ENCODE measurements around the gene RUSC2.
"Not testable (repeated sequence)": the region's sequence is repeated elsewhere in the genome, so short reads cannot be mapped to it uniquely, and the experiment has no call there.

The RUSC2 gene

GRCh38 chr9:35488566-35489312 is 1.2 kb upstream of the RUSC2 start:
- Histone ChIP-seq H3K4me2 (ENCODE audit: low read length) (peak overlapping the region; percentile 37), H3K4me3 (ENCODE audit: low read length) (no peak overlapping the region), H3K27me3 (ENCODE audit: insufficient read depth, low read length, poor library complexity) (no peaks in the 10 kb centered on the region), H3K79me2 (ENCODE audit: control insufficient read depth, insufficient read depth, low read length) (no peaks in the 10 kb centered on the region), H3K18ac (ENCODE audit: low read length) (no peak overlapping the region), H3K4ac (ENCODE audit: low read depth, low read length) (no peak overlapping the region), H4K5ac (ENCODE audit: low read length) (no peak overlapping the region), H2BK5ac (ENCODE audit: low read length) (no peak overlapping the region), H2BK15ac (replicated peaks; ENCODE audit: low read depth) (no peak overlapping the region), H3K27ac (ENCODE audit: low read depth, low read length) (no peak overlapping the region), H2BK120ac (ENCODE audit: low read depth, low read length) (no peak overlapping the region), H3K36me3 (ENCODE audit: control insufficient read depth, insufficient read depth, low read length) (no peaks in the 10 kb centered on the region), H2AK5ac (ENCODE audit: low read length) (no peak overlapping the region), H4K8ac (ENCODE audit: low read depth, low read length) (no peak overlapping the region), H3K23ac (ENCODE audit: low read length) (no peak overlapping the region), H3K56ac (ENCODE audit: low read length) (peak overlapping the region; percentile 98), H3K9ac (ENCODE audit: low read length) (peak overlapping the region; percentile 93), H3K4me1 (ENCODE audit: control insufficient read depth, low read depth, low read length) (peaks cover 3% of the 10 kb centered on the region), H3K79me1 (ENCODE audit: low read length) (peaks cover 1% of the 10 kb centered on the region)
- no peak for DNase-seq
- no CpG with 5 or more reads among the region's 10 CpGs for WGBS (ENCODE audit: extremely low coverage, insufficient coverage, low lambda C conversion rate)

- H3K36me3 ChIP-seq (ENCODE audit: control insufficient read depth, insufficient read depth, low read length) = no peaks in the 10 kb centered on the region
- H3K4me2 ChIP-seq (ENCODE audit: low read length) = peak overlapping the region; percentile 89
- H3K79me2 ChIP-seq (ENCODE audit: control insufficient read depth, insufficient read depth, low read length) = no peaks in the 10 kb centered on the region
- no peak overlapping the region for H2BK120ac ChIP-seq (ENCODE audit: low read depth, low read length)
- H3K4ac ChIP-seq (ENCODE audit: low read depth, low read length) = peak overlapping the region; percentile 87
- H2BK15ac ChIP-seq (replicated peaks; ENCODE audit: low read depth) = no peak overlapping the region
- peak overlapping the region; percentile 76 for H2BK5ac ChIP-seq (ENCODE audit: low read length)
- H3K23ac ChIP-seq (ENCODE audit: low read length) = peak overlapping the region; percentile 59
- peak overlapping the region; percentile 88 for H3K18ac ChIP-seq (ENCODE audit: low read length)
- peak overlapping the region; percentile 98 for H3K56ac ChIP-seq (ENCODE audit: low read length)
- peak; percentile 65 for DNase-seq
- H3K27me3 ChIP-seq (ENCODE audit: insufficient read depth, low read length, poor library complexity) = no peaks in the 10 kb centered on the region
- peak overlapping the region; percentile 81 for H3K4me3 ChIP-seq (ENCODE audit: low read length)
- peak overlapping the region; percentile 93 for H3K9ac ChIP-seq (ENCODE audit: low read length)
- H3K4me1 ChIP-seq (ENCODE audit: control insufficient read depth, low read depth, low read length) = peaks cover 3% of the 10 kb centered on the region
- H3K27ac ChIP-seq (ENCODE audit: low read depth, low read length) = peak overlapping the region; percentile 90
- WGBS (ENCODE audit: extremely low coverage, insufficient coverage, low lambda C conversion rate) = no CpG with 5 or more reads among the region's 44 CpGs
- peaks cover 1% of the 10 kb centered on the region for H3K79me1 ChIP-seq (ENCODE audit: low read length)
- H4K5ac ChIP-seq (ENCODE audit: low read length) = no peak overlapping the region
- H2AK5ac ChIP-seq (ENCODE audit: low read length) = no peak overlapping the region
- H4K8ac ChIP-seq (ENCODE audit: low read depth, low read length) = no peak overlapping the region
These were observed 421 bp downstream of the RUSC2 start for GRCh38 chr9:35490155-35490909.

- WGBS (ENCODE audit: extremely low coverage, insufficient coverage, low lambda C conversion rate) = no CpG with 5 or more reads among the region's 12 CpGs
- DNase-seq = no peak
These were observed 1.1 kb downstream of the RUSC2 start for GRCh38 chr9:35490910-35491465.

GRCh38 chr9:35493119-35493518 is 3.2 kb downstream of the RUSC2 start:
- H3K4me2 ChIP-seq (ENCODE audit: low read length) = not testable (repeated sequence)
- no CpG with 5 or more reads among the region's 1 CpG for WGBS (ENCODE audit: extremely low coverage, insufficient coverage, low lambda C conversion rate)

More at GRCh38 chr9:35490910-35491465, 1.1 kb downstream of the RUSC2 start:
- H2BK5ac ChIP-seq (ENCODE audit: low read length) = no peak overlapping the region
- peak overlapping the region; percentile 87 for H3K4ac ChIP-seq (ENCODE audit: low read depth, low read length)
- H3K27ac ChIP-seq (ENCODE audit: low read depth, low read length) = no peak overlapping the region
- no peak overlapping the region for H4K5ac ChIP-seq (ENCODE audit: low read length)
- H4K8ac ChIP-seq (ENCODE audit: low read depth, low read length) = no peak overlapping the region
- H2BK15ac ChIP-seq (replicated peaks; ENCODE audit: low read depth) = no peak overlapping the region
- H2AK5ac ChIP-seq (ENCODE audit: low read length) = no peak overlapping the region
- H3K56ac ChIP-seq (ENCODE audit: low read length) = peak overlapping the region; percentile 98
- H2BK120ac ChIP-seq (ENCODE audit: low read depth, low read length) = no peak overlapping the region
- no peak overlapping the region for H3K23ac ChIP-seq (ENCODE audit: low read length)
- peaks cover 1% of the 10 kb centered on the region for H3K79me1 ChIP-seq (ENCODE audit: low read length)
- H3K79me2 ChIP-seq (ENCODE audit: control insufficient read depth, insufficient read depth, low read length) = no peaks in the 10 kb centered on the region
- H3K4me2 ChIP-seq (ENCODE audit: low read length) = peak overlapping the region; percentile 89
- H3K4me3 ChIP-seq (ENCODE audit: low read length) = peak overlapping the region; percentile 81
- H3K27me3 ChIP-seq (ENCODE audit: insufficient read depth, low read length, poor library complexity) = no peaks in the 10 kb centered on the region
- H3K9ac ChIP-seq (ENCODE audit: low read length) = peak overlapping the region; percentile 93
- H3K36me3 ChIP-seq (ENCODE audit: control insufficient read depth, insufficient read depth, low read length) = no peaks in the 10 kb centered on the region
- peak overlapping the region; percentile 16 for H3K18ac ChIP-seq (ENCODE audit: low read length)
- peaks cover 3% of the 10 kb centered on the region for H3K4me1 ChIP-seq (ENCODE audit: control insufficient read depth, low read depth, low read length)

GRCh38 chr9:35495984-35496383 is 6.1 kb downstream of the RUSC2 start:
- no peak overlapping the region for H2BK15ac ChIP-seq (replicated peaks; ENCODE audit: low read depth)
- no peak overlapping the region for H3K9ac ChIP-seq (ENCODE audit: low read length)
- no peak overlapping the region for H2BK5ac ChIP-seq (ENCODE audit: low read length)
- H2AK5ac ChIP-seq (ENCODE audit: low read length) = no peak overlapping the region
- no peaks in the 10 kb centered on the region for H3K27me3 ChIP-seq (ENCODE audit: insufficient read depth, low read length, poor library complexity)
- H3K4me2 ChIP-seq (ENCODE audit: low read length) = no peak overlapping the region
- no CpG with 5 or more reads among the region's 10 CpGs for WGBS (ENCODE audit: extremely low coverage, insufficient coverage, low lambda C conversion rate)
- H3K4me1 ChIP-seq (ENCODE audit: control insufficient read depth, low read depth, low read length) = peaks cover 3% of the 10 kb centered on the region
- H3K23ac ChIP-seq (ENCODE audit: low read length) = no peak overlapping the region
- no peaks in the 10 kb centered on the region for H3K79me1 ChIP-seq (ENCODE audit: low read length)
- no peaks in the 10 kb centered on the region for H3K36me3 ChIP-seq (ENCODE audit: control insufficient read depth, insufficient read depth, low read length)
- no peak overlapping the region for H3K56ac ChIP-seq (ENCODE audit: low read length)
- H3K4me3 ChIP-seq (ENCODE audit: low read length) = no peak overlapping the region
- no peak overlapping the region for H3K27ac ChIP-seq (ENCODE audit: low read depth, low read length)
- no peaks in the 10 kb centered on the region for H3K79me2 ChIP-seq (ENCODE audit: control insufficient read depth, insufficient read depth, low read length)
- no peak overlapping the region for H4K8ac ChIP-seq (ENCODE audit: low read depth, low read length)
- no peak overlapping the region for H3K4ac ChIP-seq (ENCODE audit: low read depth, low read length)
- no peak overlapping the region for H2BK120ac ChIP-seq (ENCODE audit: low read depth, low read length)
- no peak for DNase-seq
- no peak overlapping the region for H4K5ac ChIP-seq (ENCODE audit: low read length)
- no peak overlapping the region for H3K18ac ChIP-seq (ENCODE audit: low read length)

More at GRCh38 chr9:35493119-35493518, 3.2 kb downstream of the RUSC2 start:
- H3K56ac ChIP-seq (ENCODE audit: low read length); H2BK5ac ChIP-seq (ENCODE audit: low read length); H2BK120ac ChIP-seq (ENCODE audit: low read depth, low read length); H3K36me3 ChIP-seq (ENCODE audit: control insufficient read depth, insufficient read depth, low read length); H3K79me2 ChIP-seq (ENCODE audit: control insufficient read depth, insufficient read depth, low read length); H3K23ac ChIP-seq (ENCODE audit: low read length); H4K8ac ChIP-seq (ENCODE audit: low read depth, low read length); H3K27ac ChIP-seq (ENCODE audit: low read depth, low read length); H3K4ac ChIP-seq (ENCODE audit: low read depth, low read length); H4K5ac ChIP-seq (ENCODE audit: low read length); H3K9ac ChIP-seq (ENCODE audit: low read length); H2BK15ac ChIP-seq (replicated peaks; ENCODE audit: low read depth); H3K4me1 ChIP-seq (ENCODE audit: control insufficient read depth, low read depth, low read length); H3K27me3 ChIP-seq (ENCODE audit: insufficient read depth, low read length, poor library complexity); H3K18ac ChIP-seq (ENCODE audit: low read length); DNase-seq; H3K4me3 ChIP-seq (ENCODE audit: low read length); H3K79me1 ChIP-seq (ENCODE audit: low read length); H2AK5ac ChIP-seq (ENCODE audit: low read length): not testable (repeated sequence)
